Measurements from ENCODE around the gene ITPR1.

- no peak for TF ChIP-seq CTCF (IDR thresholded peaks at IDR 0.05; ENCODE audit: poor library complexity, severe bottlenecking)
- TF ChIP-seq EZH2 (IDR thresholded peaks at IDR 0.05; ENCODE audit: borderline replicate concordance, insufficient read depth, low read length, poor library complexity, severe bottlenecking) = no peak
- no peak for TF ChIP-seq SMC3 (conservative IDR thresholded peaks at IDR 0.05; ENCODE audit: poor library complexity)
- no peak for TF ChIP-seq TAF1 (IDR thresholded peaks at IDR 0.05; ENCODE audit: low read depth)
- TF ChIP-seq RAD21 (conservative IDR thresholded peaks at IDR 0.05) = no peak
- TF ChIP-seq EP300 (conservative IDR thresholded peaks at IDR 0.05; ENCODE audit: poor library complexity, severe bottlenecking) = no peak
These were observed 259.3 kb downstream of the ITPR1 start for GRCh38 chr3:4752201-4753072.

All from neural cell (in vitro differentiated cells).